Measurements from ENCODE around the gene FBXO27. TPM values are rescaled to one million over a fixed set of nuclear protein-coding genes. Genes with fewer than 3 reads are reported as not detected.
"Not testable (repeated sequence)": the region's sequence is repeated elsewhere in the genome, so short reads cannot be mapped to it uniquely, and the experiment has no call there.

The FBXO27 gene
- polyA plus RNA-seq, 5 donors, result 3.6 to 5.1 (median 4.1) TPM

GRCh38 chr19:39045506-39045905, 13.2 kb upstream of the FBXO27 start:
- DNase-seq, result no peak

- DNase-seq, result peak in 1 of 2 donors; percentile 9
These were observed 5.7 kb upstream of the FBXO27 start for GRCh38 chr19:39038098-39038497.

- DNase-seq, result no peak
These were observed 4.8 kb upstream of the FBXO27 start for GRCh38 chr19:39037194-39037593.

- DNase-seq, result no peak
These were observed 4.2 kb upstream of the FBXO27 start for GRCh38 chr19:39036581-39036980.

- DNase-seq, result peak; percentile 64 to 71
These were observed 834 bp downstream of the FBXO27 start for GRCh38 chr19:39031368-39032062.

- no peak for DNase-seq
These were observed 1.4 kb downstream of the FBXO27 start for GRCh38 chr19:39030854-39031367.

GRCh38 chr19:39024875-39025641, 7.3 kb downstream of the FBXO27 start:
- no peak for DNase-seq

GRCh38 chr19:39021063-39021462, 11.3 kb downstream of the FBXO27 start:
- no peak for DNase-seq

GRCh38 chr19:39017646-39018045, 14.7 kb downstream of the FBXO27 start:
- no peak for DNase-seq

- no peak for DNase-seq
These were observed 15.3 kb downstream of the FBXO27 start for GRCh38 chr19:39017026-39017425.

- DNase-seq, result no peak
These were observed 18.3 kb downstream of the FBXO27 start for GRCh38 chr19:39014037-39014436.

GRCh38 chr19:39009001-39009400, 23.3 kb downstream of the FBXO27 start:
- no peak for DNase-seq

- no peak for DNase-seq
These were observed 24.2 kb downstream of the FBXO27 start for GRCh38 chr19:39008137-39008536.

- no peak for DNase-seq
These were observed 25.3 kb downstream of the FBXO27 start for GRCh38 chr19:39007096-39007495.

- no peak for DNase-seq
These were observed 27.9 kb downstream of the FBXO27 start for GRCh38 chr19:39004403-39004802.

- DNase-seq, result peak in 1 of 2 donors; percentile 10
These were observed 28.6 kb downstream of the FBXO27 start for GRCh38 chr19:39003796-39004195.

GRCh38 chr19:39003188-39003587, 29.2 kb downstream of the FBXO27 start:
- DNase-seq, result no peak

GRCh38 chr19:39001041-39001440, 31.3 kb downstream of the FBXO27 start:
- peak in 1 of 2 donors; percentile 6 for DNase-seq

- DNase-seq, result not testable (repeated sequence)
These were observed 34.8 kb downstream of the FBXO27 start for GRCh38 chr19:38997576-38997975.

GRCh38 chr19:38993271-38993670, 39.1 kb downstream of the FBXO27 start:
- no peak for DNase-seq

- no peak for DNase-seq
These were observed 41.2 kb downstream of the FBXO27 start for GRCh38 chr19:38990949-38991697.

- DNase-seq, result not testable (repeated sequence)
These were observed 42.7 kb downstream of the FBXO27 start for GRCh38 chr19:38989614-38990013.
